ENCODE results near the gene EYS. TPM values are rescaled to one million over a fixed set of nuclear protein-coding genes. Genes with fewer than 3 reads are reported as not detected.

EYS gene
- total and polyA plus RNA-seq, 7 donors, result 0.07 to 0.46 TPM; not detected in 5

- Histone ChIP-seq H3K27me3 (no peaks in the 10 kb centered on the region), H3K9me3 (no peaks in the 10 kb centered on the region), H3K4me3 (no peak overlapping the region), H3K27ac (no peak overlapping the region), H3K36me3 (no peaks in the 10 kb centered on the region), H3K4me1 (no peaks in the 10 kb centered on the region)
- TF ChIP-seq EP300 (IDR thresholded peaks at IDR 0.05) (no peak), POLR2AphosphoS5 (IDR thresholded peaks at IDR 0.05) (no peak), POLR2A (IDR thresholded peaks at IDR 0.05) (no peak)
- TF ChIP-seq, protein P1, sequence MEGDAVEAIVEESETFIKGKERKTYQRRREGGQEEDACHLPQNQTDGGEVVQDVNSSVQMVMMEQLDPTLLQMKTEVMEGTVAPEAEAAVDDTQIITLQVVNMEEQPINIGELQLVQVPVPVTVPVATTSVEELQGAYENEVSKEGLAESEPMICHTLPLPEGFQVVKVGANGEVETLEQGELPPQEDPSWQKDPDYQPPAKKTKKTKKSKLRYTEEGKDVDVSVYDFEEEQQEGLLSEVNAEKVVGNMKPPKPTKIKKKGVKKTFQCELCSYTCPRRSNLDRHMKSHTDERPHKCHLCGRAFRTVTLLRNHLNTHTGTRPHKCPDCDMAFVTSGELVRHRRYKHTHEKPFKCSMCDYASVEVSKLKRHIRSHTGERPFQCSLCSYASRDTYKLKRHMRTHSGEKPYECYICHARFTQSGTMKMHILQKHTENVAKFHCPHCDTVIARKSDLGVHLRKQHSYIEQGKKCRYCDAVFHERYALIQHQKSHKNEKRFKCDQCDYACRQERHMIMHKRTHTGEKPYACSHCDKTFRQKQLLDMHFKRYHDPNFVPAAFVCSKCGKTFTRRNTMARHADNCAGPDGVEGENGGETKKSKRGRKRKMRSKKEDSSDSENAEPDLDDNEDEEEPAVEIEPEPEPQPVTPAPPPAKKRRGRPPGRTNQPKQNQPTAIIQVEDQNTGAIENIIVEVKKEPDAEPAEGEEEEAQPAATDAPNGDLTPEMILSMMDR (IDR thresholded peaks at IDR 0.05), result no peak
- DNase-seq, result no peak
- 76 to 83% methylated on average over 1 of the region's 1 CpG for WGBS, 2 donors
- intact Hi-C loops (cut with DNase I), result no loop called here
Observed at GRCh38 chr6:64074981-64075380, 1632.0 kb downstream of the EYS start.

- Histone ChIP-seq H3K27ac (no peak overlapping the region), H3K9me3 (no peaks in the 10 kb centered on the region), H3K4me3 (no peak overlapping the region), H3K27me3 (no peaks in the 10 kb centered on the region), H3K36me3 (no peaks in the 10 kb centered on the region), H3K4me1 (no peaks in the 10 kb centered on the region)
- WGBS, 2 donors, result 94 to 95% methylated on average over 1 of the region's 1 CpG
- DNase-seq, result no peak
- intact Hi-C loops (cut with DNase I), result no loop called here
- TF ChIP-seq POLR2A (IDR thresholded peaks at IDR 0.05), result no peak
Observed at GRCh38 chr6:64072686-64073085, 1634.3 kb downstream of the EYS start.

GRCh38 chr6:64064919-64065318 lies 1642.1 kb downstream of the EYS start:
- no peaks in the 10 kb centered on the region for H3K36me3 ChIP-seq
- H3K4me3 ChIP-seq, result no peak overlapping the region
- TF ChIP-seq EP300 (IDR thresholded peaks at IDR 0.05), result no peak
- TF ChIP-seq POLR2AphosphoS5 (IDR thresholded peaks at IDR 0.05), result no peak
- no peak for TF ChIP-seq POLR2A (IDR thresholded peaks at IDR 0.05)
- TF ChIP-seq, protein P1 (IDR thresholded peaks at IDR 0.05), result no peak
- no peak for DNase-seq
- H3K4me1 ChIP-seq, result no peaks in the 10 kb centered on the region
- no peaks in the 10 kb centered on the region for H3K9me3 ChIP-seq
- intact Hi-C loops (cut with DNase I), result no loop called here
- H3K27ac ChIP-seq, result no peak overlapping the region
- 80 to 95% methylated on average over 1 of the region's 1 CpG for WGBS, 2 donors
- H3K27me3 ChIP-seq, result no peaks in the 10 kb centered on the region

- H3K27me3 ChIP-seq, result no peaks in the 10 kb centered on the region
- no peak for DNase-seq
- no peaks in the 10 kb centered on the region for H3K36me3 ChIP-seq
- TF ChIP-seq POLR2A (IDR thresholded peaks at IDR 0.05) (no peak), EP300 (IDR thresholded peaks at IDR 0.05) (no peak), POLR2AphosphoS5 (IDR thresholded peaks at IDR 0.05) (no peak)
- no peak overlapping the region for H3K4me3 ChIP-seq
- no peaks in the 10 kb centered on the region for H3K9me3 ChIP-seq
- intact Hi-C loops (cut with DNase I), result no loop called here
- no peak overlapping the region for H3K27ac ChIP-seq
- no peaks in the 10 kb centered on the region for H3K4me1 ChIP-seq
- 85 to 91% methylated on average over 5 of the region's 5 CpGs for WGBS, 2 donors
Observed at GRCh38 chr6:64062960-64063683, 1643.9 kb downstream of the EYS start.

GRCh38 chr6:64054861-64055260 lies 1652.2 kb downstream of the EYS start:
- intact Hi-C loops (cut with DNase I), result no loop called here
- no peaks in the 10 kb centered on the region for H3K9me3 ChIP-seq
- DNase-seq, result no peak
- H3K4me3 ChIP-seq, result no peak overlapping the region
- H3K4me1 ChIP-seq, result no peaks in the 10 kb centered on the region
- no peaks in the 10 kb centered on the region for H3K27me3 ChIP-seq
- no peak for TF ChIP-seq POLR2AphosphoS5 (IDR thresholded peaks at IDR 0.05)
- TF ChIP-seq EP300 (IDR thresholded peaks at IDR 0.05), result no peak
- no peak overlapping the region for H3K27ac ChIP-seq
- no peaks in the 10 kb centered on the region for H3K36me3 ChIP-seq
- 90 to 92% methylated on average over 1 of the region's 1 CpG for WGBS, 2 donors

DNA sequence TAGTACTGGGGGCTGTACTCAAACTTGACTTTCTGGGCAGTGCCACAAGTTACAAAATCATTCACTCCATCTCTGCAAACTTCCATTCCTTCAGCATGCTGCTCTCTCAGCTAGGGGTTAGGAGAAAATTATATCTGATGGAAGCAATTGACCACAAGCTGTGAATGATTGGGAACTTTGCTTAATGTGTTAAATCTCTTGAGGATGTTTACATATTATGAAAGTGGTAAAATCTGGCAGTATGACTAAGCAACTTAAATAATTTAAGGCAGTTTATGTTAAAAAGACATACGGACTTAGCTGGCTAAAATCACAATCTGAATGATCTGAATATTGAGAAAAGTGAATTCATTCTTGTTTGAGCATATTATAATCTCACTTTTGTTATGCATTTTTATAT lies 1656.4 kb downstream of the EYS start:
- Histone ChIP-seq H3K27ac (no peak overlapping the region), H3K9me3 (no peaks in the 10 kb centered on the region), H3K36me3 (no peaks in the 10 kb centered on the region), H3K4me1 (no peaks in the 10 kb centered on the region), H3K27me3 (no peaks in the 10 kb centered on the region), H3K4me3 (no peak overlapping the region)
- DNase-seq, result no peak
- TF ChIP-seq POLR2A (IDR thresholded peaks at IDR 0.05) (no peak), EP300 (IDR thresholded peaks at IDR 0.05) (no peak), POLR2AphosphoS5 (IDR thresholded peaks at IDR 0.05) (no peak)
- TF ChIP-seq, protein P1 (IDR thresholded peaks at IDR 0.05), result no peak
- intact Hi-C loops (cut with DNase I), result no loop called here
- WGBS, 2 donors, result 45 to 46% methylated on average over 1 of the region's 1 CpG
